Esophagus squamous epithelium (tissue), 5 donors: Measurements from ENCODE around the gene INSRR. TPM values are rescaled to one million over a fixed set of nuclear protein-coding genes. Genes with fewer than 3 reads are reported as not detected.
A peak's percentile ranks its signal among the peaks of the same experiment; 100 is the strongest.

Experiments
- DNase-seq: peaks from one replicate; lab custom pipeline; 2025; lab: John Stamatoyannopoulos, UW
- H3K27ac ChIP-seq, 4 donors: fragments of 200-600 bp; sonication (generic); one replicate each; pipeline ENCODE4 v1.5.1; 2016 to 2019; ENCODE audit warnings: mild to moderate bottlenecking in 1 of 4
- H3K27me3 ChIP-seq, 4 donors: fragments of 200-600 bp; sonication (generic); 1 replicate in 3 of 4; 2 replicates in 1 of 4; pipeline versions ENCODE4 v1.5.1 to v1.6.0; 2017 to 2021; ENCODE audit warnings: antibody characterized with exemption in 1 of 4
- H3K36me3 ChIP-seq, 3 donors: fragments of 200-600 bp; sonication (generic); one replicate each; pipeline ENCODE4 v1.5.1; 2016 to 2019
- H3K4me1 ChIP-seq, 3 donors: fragments of 200-600 bp; sonication (generic); one replicate each; pipeline ENCODE4 v1.5.1; 2017 to 2019
- H3K4me3 ChIP-seq, 4 donors: fragments of 200-600 bp; sonication (generic); 1 replicate in 3 of 4; 2 replicates in 1 of 4; pipeline ENCODE4 v1.5.1; 2016 to 2019; ENCODE audit warnings: mild to moderate bottlenecking in 2 of 4, moderate library complexity in 1 of 4
- H3K9me3 ChIP-seq, 3 donors: fragments of 200-600 bp; sonication (generic); one replicate each; pipeline ENCODE4 v1.5.1; 2016 to 2019
- POLR2A ChIP-seq, 4 donors: fragments of 450-650 bp; IDR thresholded peaks; one replicate each; pipeline ENCODE4 v1.6.1; 2017; ENCODE audit warnings: antibody characterized with exemption in 4 of 4, mild to moderate bottlenecking in 4 of 4, moderate library complexity in 3 of 4
- WGBS, 2 donors: methylation state at CpG; one replicate each; pipeline ENCODE4 v1.1.5; 2018; 5-methylcytosine and 5-hydroxymethylcytosine counted together
- intact Hi-C: fragments of 100-400 bp; cut with DNase I; formaldehyde crosslinking; loops from one replicate; pipeline ENCODE4 v1.15.0; 2022
- total RNA-seq, 4 donors: library from RNA; depleted of rRNA; stranded (reverse); fragments of >200 nt; gene quantifications; one replicate each; pipeline ENCODE4 v1.1.0, GENCODE V29; 2016
- TF ChIP-seq, protein P1 (sequence below), 6 experiments: fragments of 450-650 bp in 4 of 6; fragments of 200-600 bp in 2 of 6; sonication (generic) in 2 of 6; IDR thresholded peaks; one replicate each; pipeline ENCODE4 v1.5.1; 2016 to 2019; ENCODE audit warnings: antibody characterized with exemption in 6 of 6, mild to moderate bottlenecking in 4 of 6, moderate library complexity in 4 of 6
- donor health status: DM: yes; HTN: yes; CAD: no.

INSRR gene
- total RNA-seq, 4 donors from 2014 or later: not detected

DNA sequence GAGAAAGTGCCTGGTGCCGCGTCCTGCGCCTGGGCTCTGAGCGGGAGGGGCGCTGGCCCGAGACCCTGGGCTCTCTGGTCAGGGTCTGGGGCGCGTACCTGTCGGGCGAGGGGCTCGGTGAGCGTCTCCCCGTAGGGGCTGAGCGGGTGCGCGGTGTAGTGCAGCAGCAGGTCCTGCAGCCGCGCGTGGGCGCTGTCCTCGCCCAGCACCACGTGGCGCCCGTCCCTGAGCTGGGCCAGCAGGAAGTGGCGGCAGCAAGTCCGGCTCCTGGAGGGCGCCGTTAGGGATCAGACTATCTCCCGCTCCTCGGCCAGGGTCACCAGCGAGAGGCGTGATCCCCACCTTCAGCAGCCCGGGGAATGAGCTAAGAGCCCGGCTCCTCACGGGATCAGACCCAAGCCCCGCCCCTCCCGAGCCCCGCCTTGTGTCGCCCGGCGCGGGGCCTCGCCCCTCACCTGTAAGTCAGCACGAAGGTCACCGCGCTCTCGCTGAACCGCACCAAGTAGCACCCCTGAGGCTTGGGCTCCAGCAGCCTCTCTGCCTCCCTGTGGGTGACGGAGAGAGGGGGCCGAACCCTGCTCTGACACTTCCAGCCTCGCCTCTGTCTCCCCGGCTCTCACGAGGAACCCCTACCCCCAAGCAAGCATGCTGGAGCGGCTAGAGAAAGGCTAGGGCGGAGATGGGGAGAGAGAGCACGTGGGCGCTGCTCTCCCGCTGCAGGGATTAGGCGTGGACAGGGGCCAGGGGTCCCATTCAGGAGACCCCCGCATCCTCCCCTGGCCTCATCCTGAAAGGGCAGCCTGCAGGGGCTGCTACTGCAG is 45.0 kb downstream of the INSRR start:
- 45 to 58% methylated on average over 4 to 5 of the region's 60 CpGs for WGBS, 2 donors
- no peak for DNase-seq
- intact Hi-C loops: no loop called here
- H3K27me3 ChIP-seq: peaks cover 0 to 13% (median 0%) of the 10 kb centered on the region in 4 donors
- no peaks in the 10 kb centered on the region for H3K36me3 ChIP-seq
- H3K9me3 ChIP-seq: no peaks in the 10 kb centered on the region
- H3K4me1 ChIP-seq: peaks cover 12 to 45% (median 21%) of the 10 kb centered on the region in 3 donors
- H3K27ac ChIP-seq: peak overlapping the region; percentile 16 to 81 (median 38)
- TF ChIP-seq, protein P1, sequence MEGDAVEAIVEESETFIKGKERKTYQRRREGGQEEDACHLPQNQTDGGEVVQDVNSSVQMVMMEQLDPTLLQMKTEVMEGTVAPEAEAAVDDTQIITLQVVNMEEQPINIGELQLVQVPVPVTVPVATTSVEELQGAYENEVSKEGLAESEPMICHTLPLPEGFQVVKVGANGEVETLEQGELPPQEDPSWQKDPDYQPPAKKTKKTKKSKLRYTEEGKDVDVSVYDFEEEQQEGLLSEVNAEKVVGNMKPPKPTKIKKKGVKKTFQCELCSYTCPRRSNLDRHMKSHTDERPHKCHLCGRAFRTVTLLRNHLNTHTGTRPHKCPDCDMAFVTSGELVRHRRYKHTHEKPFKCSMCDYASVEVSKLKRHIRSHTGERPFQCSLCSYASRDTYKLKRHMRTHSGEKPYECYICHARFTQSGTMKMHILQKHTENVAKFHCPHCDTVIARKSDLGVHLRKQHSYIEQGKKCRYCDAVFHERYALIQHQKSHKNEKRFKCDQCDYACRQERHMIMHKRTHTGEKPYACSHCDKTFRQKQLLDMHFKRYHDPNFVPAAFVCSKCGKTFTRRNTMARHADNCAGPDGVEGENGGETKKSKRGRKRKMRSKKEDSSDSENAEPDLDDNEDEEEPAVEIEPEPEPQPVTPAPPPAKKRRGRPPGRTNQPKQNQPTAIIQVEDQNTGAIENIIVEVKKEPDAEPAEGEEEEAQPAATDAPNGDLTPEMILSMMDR (IDR thresholded peaks at IDR 0.05): peak; percentile 42 to 70 (median 64)
- peak in 1 of 4 donors; percentile 14 for TF ChIP-seq POLR2A (IDR thresholded peaks at IDR 0.05)
- H3K4me3 ChIP-seq: peak overlapping the region; percentile 36 to 66 (median 51)

- H3K36me3 ChIP-seq: no peaks in the 10 kb centered on the region
- H3K27ac ChIP-seq: peak overlapping the region in 2 of 4 donors; percentile 47 to 81
- TF ChIP-seq, protein P1 (IDR thresholded peaks at IDR 0.05): no peak
- no peak for TF ChIP-seq POLR2A (IDR thresholded peaks at IDR 0.05)
- peaks cover 12 to 45% (median 21%) of the 10 kb centered on the region in 3 donors for H3K4me1 ChIP-seq
- no peak for DNase-seq
- peaks cover 0 to 13% (median 0%) of the 10 kb centered on the region in 4 donors for H3K27me3 ChIP-seq
- no peaks in the 10 kb centered on the region for H3K9me3 ChIP-seq
- intact Hi-C loops: no loop called here
- H3K4me3 ChIP-seq: peak overlapping the region; percentile 36 to 66 (median 51)
- 46 to 53% methylated on average over 9 to 10 of the region's 10 CpGs for WGBS, 2 donors
These were observed 45.6 kb downstream of the INSRR start for GRCh38 chr1:156813298-156813697.

GRCh38 chr1:156812293-156812990 is 46.5 kb downstream of the INSRR start:
- 89 to 95% methylated on average over 10 of the region's 10 CpGs for WGBS, 2 donors
- H3K27ac ChIP-seq: no peak overlapping the region
- intact Hi-C loops: no loop called here
- H3K4me3 ChIP-seq: no peak overlapping the region
- H3K4me1 ChIP-seq: peaks cover 12 to 47% (median 21%) of the 10 kb centered on the region in 3 donors
- no peak for TF ChIP-seq POLR2A (IDR thresholded peaks at IDR 0.05)
- TF ChIP-seq, protein P1 (IDR thresholded peaks at IDR 0.05): no peak
- H3K27me3 ChIP-seq: peaks cover 0 to 13% (median 0%) of the 10 kb centered on the region in 4 donors
- no peaks in the 10 kb centered on the region for H3K9me3 ChIP-seq
- no peaks in the 10 kb centered on the region for H3K36me3 ChIP-seq
- no peak for DNase-seq

DNA sequence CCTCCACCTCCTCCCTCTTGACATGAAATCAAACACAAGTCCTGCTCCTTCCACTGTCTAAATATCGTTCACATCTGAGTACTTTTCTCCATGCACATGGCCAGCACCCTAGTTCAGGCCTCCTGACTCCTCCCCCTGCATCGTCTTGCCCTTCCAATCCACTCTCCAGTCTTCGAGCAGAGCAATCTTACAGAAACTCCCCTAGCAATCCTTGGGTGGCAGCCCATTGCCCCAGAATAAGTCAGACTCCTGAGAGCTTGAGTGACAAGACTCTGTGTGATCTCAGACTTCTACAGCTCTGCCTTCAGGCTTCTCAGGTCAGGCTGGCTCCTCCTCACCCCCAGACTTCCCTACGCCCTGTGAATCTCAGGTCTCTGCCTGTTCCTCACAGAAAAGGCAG is 47.7 kb downstream of the INSRR start:
- Histone ChIP-seq H3K36me3 (no peaks in the 10 kb centered on the region), H3K9me3 (no peaks in the 10 kb centered on the region), H3K27ac (no peak overlapping the region), H3K27me3 (peaks cover 0 to 13% (median 0%) of the 10 kb centered on the region in 4 donors), H3K4me1 (peaks cover 12 to 49% (median 28%) of the 10 kb centered on the region in 3 donors), H3K4me3 (no peak overlapping the region)
- no peak for TF ChIP-seq POLR2A (IDR thresholded peaks at IDR 0.05)
- TF ChIP-seq, protein P1 (IDR thresholded peaks at IDR 0.05): no peak
- DNase-seq: no peak
- intact Hi-C loops: no loop called here
- 68 to 72% methylated on average over 4 of the region's 4 CpGs for WGBS, 2 donors
